Measurements from ENCODE around the gene RHOT2.

Gene RHOT2

DNA sequence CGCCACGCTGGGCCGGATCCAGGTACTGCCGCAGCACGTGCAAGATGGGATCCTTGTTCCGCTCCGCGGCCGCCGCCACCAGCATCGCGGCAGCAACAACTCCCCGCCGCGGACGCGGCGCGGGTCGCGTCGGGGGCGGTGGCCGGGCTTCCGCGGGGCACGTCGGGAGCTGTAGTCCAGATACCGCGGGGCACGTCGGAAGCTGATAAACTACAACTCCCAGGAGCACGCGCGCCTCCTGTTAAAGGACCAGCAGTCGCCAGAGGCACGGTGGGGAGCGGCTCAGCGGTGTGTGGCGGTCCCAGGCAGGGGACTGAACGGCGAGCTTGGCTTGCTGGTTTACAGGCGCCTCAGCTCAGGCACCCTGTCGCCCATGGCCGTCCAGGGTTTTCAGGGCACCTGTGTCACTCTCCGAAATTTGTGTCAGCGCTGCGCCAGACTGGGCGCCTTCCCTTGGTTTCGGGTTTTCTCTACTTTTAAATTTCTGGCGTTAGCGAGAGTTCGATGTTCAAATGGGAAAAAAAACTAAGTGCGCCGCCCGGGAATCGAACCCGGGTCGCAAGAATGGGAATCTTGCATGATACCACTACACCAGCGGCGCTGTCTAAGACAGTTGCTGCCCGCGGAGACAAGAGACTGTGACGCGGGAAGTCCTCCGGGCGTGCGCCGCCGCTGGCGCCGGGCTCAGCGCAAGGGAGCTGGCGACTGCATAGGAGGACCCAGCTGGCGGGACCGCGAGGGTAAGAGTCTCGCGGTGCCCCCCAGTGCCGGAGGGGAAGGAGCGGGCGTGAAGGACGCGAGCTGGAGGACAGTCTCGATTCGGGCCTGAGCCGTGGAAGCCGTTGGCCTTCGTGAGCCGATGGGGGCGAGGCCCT is 31.5 kb upstream of the RHOT2 start, which contains the start of gene METTL26:
Gene METTL26 (minus strand): TSS at position 100 of the 875 bp plus-strand sequence. CDS start 15 bp downstream, at position 85.
- TF ChIP-seq GATA2 (IDR thresholded peaks at IDR 0.05; ENCODE audit: low read depth, low read length) (no peak), GATA3 (IDR thresholded peaks at IDR 0.05; ENCODE audit: low read depth, low read length) (no peak)

- no peak for TF ChIP-seq GATA2 (IDR thresholded peaks at IDR 0.05; ENCODE audit: low read depth, low read length)
These were observed 30.6 kb upstream of the RHOT2 start for GRCh38 chr16:637081-638018.

DNA sequence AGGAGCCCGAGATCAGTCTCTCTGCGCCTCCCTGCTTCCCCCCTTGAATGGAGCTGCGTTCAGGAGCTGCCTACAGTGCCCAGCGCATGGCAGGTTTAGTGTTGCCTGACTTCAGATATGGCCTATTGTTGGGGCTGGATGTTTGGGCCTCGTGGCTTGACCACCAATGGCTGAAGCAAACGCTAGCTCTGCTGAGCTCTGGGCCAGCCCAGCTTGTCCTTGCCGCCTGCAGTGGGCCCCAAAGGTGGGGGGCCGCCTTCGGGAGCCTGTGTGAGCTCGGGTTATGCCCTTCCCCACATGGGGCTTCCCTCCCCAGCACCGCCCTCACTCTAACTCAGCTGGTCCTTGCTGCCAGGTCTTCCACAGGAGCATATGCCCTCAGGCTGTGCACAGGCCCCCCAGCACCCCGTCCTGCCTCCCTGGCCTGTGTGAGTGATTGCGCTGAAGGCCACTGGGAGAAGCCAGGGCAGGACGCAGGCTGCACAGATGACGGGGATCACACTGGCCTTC is 29.8 kb upstream of the RHOT2 start:
- TF ChIP-seq GATA2 (IDR thresholded peaks at IDR 0.05; ENCODE audit: low read depth, low read length) = no peak
- TF ChIP-seq GATA3 (IDR thresholded peaks at IDR 0.05; ENCODE audit: low read depth, low read length) = no peak

DNA sequence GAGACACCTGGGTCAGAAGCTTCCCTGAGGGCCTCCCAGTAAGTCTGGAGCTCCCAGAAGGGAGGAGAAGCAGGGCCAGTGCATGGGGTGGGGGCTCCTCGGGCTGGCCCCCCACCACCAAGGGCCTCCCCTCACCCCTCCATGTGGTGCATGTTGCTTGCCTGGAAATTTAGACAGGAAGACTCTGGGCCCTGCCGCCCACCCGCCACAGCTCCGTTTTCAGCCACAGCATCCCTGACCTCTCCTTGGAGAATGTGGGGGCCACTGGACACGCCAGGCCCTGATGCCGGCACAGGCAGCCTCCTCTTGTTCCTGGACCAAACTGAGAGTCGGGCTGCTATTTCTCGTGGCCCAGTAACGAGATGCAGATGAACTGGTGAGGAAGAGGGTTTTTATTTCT is 29.1 kb upstream of the RHOT2 start:
- TF ChIP-seq GATA3 (IDR thresholded peaks at IDR 0.05; ENCODE audit: low read depth, low read length) = no peak
- no peak for TF ChIP-seq GATA2 (IDR thresholded peaks at IDR 0.05; ENCODE audit: low read depth, low read length)

DNA sequence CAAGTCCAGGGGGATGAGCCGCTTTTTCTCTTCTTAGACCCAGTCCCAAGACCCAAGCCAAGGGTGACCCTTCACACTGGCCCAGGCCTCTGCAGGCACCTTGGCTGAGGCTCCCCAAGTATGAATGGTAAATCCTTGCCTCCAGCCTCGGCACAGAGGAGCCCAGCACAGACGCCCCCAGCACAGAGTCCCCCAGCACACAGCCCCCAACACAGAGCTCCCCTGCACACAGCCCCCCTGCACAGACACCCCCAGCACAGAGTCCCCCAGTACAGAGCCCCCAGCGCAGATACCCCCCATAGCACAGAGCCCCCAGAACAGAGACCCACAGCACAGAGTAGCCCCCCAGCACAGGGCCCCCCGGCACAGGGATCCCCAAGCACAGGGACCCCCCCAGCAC is 27.3 kb upstream of the RHOT2 start:
- TF ChIP-seq GATA3 (IDR thresholded peaks at IDR 0.05; ENCODE audit: low read depth, low read length) (no peak), GATA2 (IDR thresholded peaks at IDR 0.05; ENCODE audit: low read depth, low read length) (no peak)

GRCh38 chr16:641326-642188 is 26.4 kb upstream of the RHOT2 start, which contains the start of gene MCRIP2:
Gene MCRIP2 (plus strand): TSS chr16:641828. CDS start chr16:641992, 164 bp downstream.
- no peak for TF ChIP-seq GATA3 (IDR thresholded peaks at IDR 0.05; ENCODE audit: low read depth, low read length)
- no peak for TF ChIP-seq GATA2 (IDR thresholded peaks at IDR 0.05; ENCODE audit: low read depth, low read length)

- TF ChIP-seq GATA2 (IDR thresholded peaks at IDR 0.05; ENCODE audit: low read depth, low read length) = no peak
- no peak for TF ChIP-seq GATA3 (IDR thresholded peaks at IDR 0.05; ENCODE audit: low read depth, low read length)
These were observed 25.5 kb upstream of the RHOT2 start for GRCh38 chr16:642189-643049.

DNA sequence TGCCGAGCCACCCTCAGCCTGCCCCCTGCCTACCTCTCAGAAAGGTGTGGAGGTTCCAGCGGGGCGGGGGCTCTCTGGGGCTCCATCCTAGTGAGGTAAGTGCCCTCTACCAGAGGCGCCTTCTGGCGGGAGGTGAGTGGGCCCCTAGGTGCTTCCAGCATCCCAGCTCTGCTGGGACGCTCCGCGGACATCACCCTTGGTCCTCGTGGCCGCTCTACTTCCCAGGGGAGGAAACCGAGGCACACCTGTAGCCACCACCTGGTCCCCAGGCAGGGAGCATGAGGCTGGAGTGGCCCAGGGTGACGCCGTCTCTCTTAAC is 24.9 kb upstream of the RHOT2 start:
- TF ChIP-seq GATA2 (IDR thresholded peaks at IDR 0.05; ENCODE audit: low read depth, low read length) = no peak
- no peak for TF ChIP-seq GATA3 (IDR thresholded peaks at IDR 0.05; ENCODE audit: low read depth, low read length)

GRCh38 chr16:644556-644955 is 23.4 kb upstream of the RHOT2 start:
- TF ChIP-seq GATA3 (IDR thresholded peaks at IDR 0.05; ENCODE audit: low read depth, low read length) (no peak), GATA2 (IDR thresholded peaks at IDR 0.05; ENCODE audit: low read depth, low read length) (no peak)

DNA sequence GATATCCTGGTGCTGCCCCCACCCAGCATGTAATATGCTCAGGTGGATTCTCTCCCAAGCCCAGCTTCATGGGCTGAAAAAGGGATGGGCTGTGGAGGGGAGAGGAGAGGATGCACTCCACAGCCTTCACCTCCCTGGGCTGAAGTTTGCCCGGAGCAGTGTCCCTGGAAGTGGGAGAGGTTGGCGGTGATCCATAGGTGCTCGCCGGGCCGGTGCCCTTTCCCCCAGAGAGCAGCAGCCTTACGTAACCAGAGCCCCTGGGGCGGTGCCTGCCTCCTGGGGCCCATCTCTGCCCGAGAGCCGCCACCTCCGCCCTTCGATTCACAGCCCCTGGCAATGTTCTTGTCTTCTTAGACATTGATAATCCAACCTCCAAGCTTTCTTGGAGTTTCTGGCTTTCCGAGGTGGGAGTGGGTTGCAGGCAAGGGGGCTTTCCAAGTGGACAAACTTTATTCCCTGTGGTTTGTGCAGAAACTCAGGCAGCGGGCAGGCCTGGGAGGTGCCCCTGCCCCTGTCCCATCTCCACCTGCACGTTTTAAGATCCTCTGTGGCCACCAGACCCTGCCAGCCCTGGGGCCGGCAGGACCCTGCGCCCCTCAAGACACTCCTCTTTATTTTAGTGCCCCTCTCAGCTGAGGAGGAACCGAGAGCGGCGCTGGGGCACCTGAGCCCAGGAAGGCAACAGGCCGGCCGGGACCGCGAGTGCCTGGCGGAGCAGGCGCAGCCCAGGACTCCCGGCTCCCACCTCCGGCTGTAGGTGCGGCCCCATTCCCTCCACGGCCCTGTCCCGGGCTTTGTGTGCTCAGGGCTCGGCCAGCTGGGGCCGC is 21.9 kb upstream of the RHOT2 start:
- no peak for TF ChIP-seq GATA2 (IDR thresholded peaks at IDR 0.05; ENCODE audit: low read depth, low read length)

GRCh38 chr16:646679-647172 is 21.2 kb upstream of the RHOT2 start:
- TF ChIP-seq GATA2 (IDR thresholded peaks at IDR 0.05; ENCODE audit: low read depth, low read length) (no peak), GATA3 (IDR thresholded peaks at IDR 0.05; ENCODE audit: low read depth, low read length) (no peak)
